H9 (cell line): ENCODE data around the gene PRR13. TPM values are rescaled to one million over a fixed set of nuclear protein-coding genes. Genes with fewer than 3 reads are reported as not detected.

Source experiments
- DNase-seq: peaks from one replicate; pipeline ENCODE4 v3.0.0-alpha.2; 2017
- H2AFZ ChIP-seq: one replicate; pipeline ENCODE4 v1.6.1; 2013; ENCODE audit warnings: mild to moderate bottlenecking, low read length, control low read depth, moderate library complexity
- H2AK5ac ChIP-seq: 2 replicates; pipeline ENCODE4 v1.6.1; 2013; ENCODE audit warnings: low read length, control low read depth, mixed read lengths; ENCODE audit not compliant: insufficient read length
- H2BK120ac ChIP-seq: one replicate; pipeline ENCODE4 v1.6.1; 2013; ENCODE audit warnings: low read depth, mild to moderate bottlenecking, low read length, control low read depth, inconsistent platforms; ENCODE audit not compliant: poor library complexity, severe bottlenecking
- H2BK12ac ChIP-seq: 2 replicates; pipeline ENCODE4 v1.6.1; 2013; ENCODE audit warnings: low read length, control low read depth, mixed read lengths, low read depth; ENCODE audit not compliant: insufficient read length
- H2BK15ac ChIP-seq: 2 replicates; pipeline ENCODE4 v1.6.1; 2013; ENCODE audit warnings: low read depth, low read length, control low read depth
- H2BK20ac ChIP-seq: one replicate; pipeline ENCODE4 v1.6.1; 2013; ENCODE audit warnings: low read depth, mild to moderate bottlenecking, low read length, control low read depth, inconsistent platforms; ENCODE audit not compliant: poor library complexity, severe bottlenecking
- H2BK5ac ChIP-seq: 2 replicates; pipeline ENCODE4 v1.6.1; 2013; ENCODE audit warnings: low read length, control low read depth, mixed read lengths; ENCODE audit not compliant: insufficient read length
- H3K14ac ChIP-seq: 2 replicates; pipeline ENCODE4 v1.6.1; 2013; ENCODE audit warnings: low read length, control low read depth; ENCODE audit not compliant: insufficient read depth
- H3K18ac ChIP-seq: 2 replicates; pipeline ENCODE4 v1.6.1; 2013; ENCODE audit warnings: low read depth, mild to moderate bottlenecking, mixed read lengths, low read length, control low read depth; ENCODE audit not compliant: insufficient read length
- H3K23ac ChIP-seq: 2 replicates; pipeline ENCODE4 v1.6.1; 2013; ENCODE audit warnings: low read length, control low read depth, mixed read lengths, low read depth; ENCODE audit not compliant: insufficient read length
- H3K23me2 ChIP-seq: 2 replicates; pipeline ENCODE4 v1.6.1; 2013; ENCODE audit warnings: low read depth, mild to moderate bottlenecking, mixed read lengths, low read length, control low read depth; ENCODE audit not compliant: insufficient read length, poor library complexity, severe bottlenecking
- H3K27ac ChIP-seq: 2 replicates; pipeline ENCODE4 v1.5.1; 2013; ENCODE audit warnings: low read length, control low read depth, mixed read lengths, low read depth; ENCODE audit not compliant: insufficient read length
- H3K27me3 ChIP-seq: 2 replicates; pipeline ENCODE4 v1.6.1; 2013; ENCODE audit warnings: low read length, control low read depth, inconsistent platforms; ENCODE audit not compliant: insufficient read depth
- H3K4ac ChIP-seq: 2 replicates; pipeline ENCODE4 v1.6.1; 2013; ENCODE audit warnings: low read depth, mild to moderate bottlenecking, control low read depth, inconsistent platforms, low read length, moderate library complexity
- H3K4me1 ChIP-seq: 2 replicates; pipeline ENCODE4 v1.6.1; 2013; ENCODE audit warnings: low read length, control low read depth, inconsistent platforms; ENCODE audit not compliant: insufficient read depth
- H3K4me2 ChIP-seq: 2 replicates; pipeline ENCODE4 v1.6.1; 2013; ENCODE audit warnings: low read length, control low read depth, mixed read lengths; ENCODE audit not compliant: insufficient read length, insufficient read depth
- H3K56ac ChIP-seq: 2 replicates; pipeline ENCODE4 v1.6.1; 2013; ENCODE audit warnings: low read depth, mild to moderate bottlenecking, mixed read lengths, low read length, control low read depth; ENCODE audit not compliant: insufficient read length
- H3K79me1 ChIP-seq: 2 replicates; pipeline ENCODE4 v1.6.1; 2013; ENCODE audit warnings: low read depth, mild to moderate bottlenecking, moderate library complexity, low read length, control low read depth, inconsistent platforms; ENCODE audit not compliant: insufficient read depth, poor library complexity, severe bottlenecking
- H3K79me2 ChIP-seq: 2 replicates; pipeline ENCODE4 v1.6.1; 2013; ENCODE audit warnings: low read length, control low read depth, inconsistent platforms; ENCODE audit not compliant: insufficient read depth
- H3K9ac ChIP-seq: 2 replicates; pipeline ENCODE4 v1.6.1; 2013; ENCODE audit warnings: low read length, control low read depth, mixed read lengths; ENCODE audit not compliant: insufficient read length; ENCODE audit errors: extremely low read depth
- H3K9me3 ChIP-seq: one replicate; pipeline ENCODE4 v1.6.1; 2013; ENCODE audit warnings: low read depth, low read length, inconsistent platforms; ENCODE audit not compliant: control insufficient read depth
- H3T11ph ChIP-seq: one replicate; pipeline ENCODE4 v1.6.1; 2013; ENCODE audit warnings: mild to moderate bottlenecking, low read length, control low read depth, inconsistent platforms
- H4K20me1 ChIP-seq: one replicate; pipeline ENCODE4 v1.6.1; 2013; ENCODE audit not compliant: control insufficient read depth, insufficient read length, insufficient read depth
- H4K5ac ChIP-seq: 2 replicates; pipeline ENCODE4 v1.6.1; 2013; ENCODE audit warnings: low read depth, mild to moderate bottlenecking, mixed read lengths, low read length, control low read depth; ENCODE audit not compliant: insufficient read length
- H4K8ac ChIP-seq: replicated peaks from 2 replicates; pipeline ENCODE4 v1.6.1; 2013; ENCODE audit warnings: low read length, control low read depth, mixed read lengths, low read depth; ENCODE audit not compliant: insufficient read length
- H4K91ac ChIP-seq: 2 replicates; pipeline ENCODE4 v1.6.1; 2013; ENCODE audit warnings: low read depth, mild to moderate bottlenecking, moderate library complexity, mixed read lengths, low read length, control low read depth; ENCODE audit not compliant: insufficient read length
- H3K27ac Mint-ChIP-seq, 3 experiments: 2 replicates in 2 of 3; 3 replicates in 1 of 3; pipeline ENCODE4 v1.8.0; 2020 to 2021; ENCODE audit warnings: mixed read lengths in 3 of 3, mild to moderate bottlenecking in 1 of 3, moderate library complexity in 1 of 3
- H3K27me3 Mint-ChIP-seq: 2 replicates; pipeline ENCODE4 v1.8.0; 2021; ENCODE audit warnings: low read depth, mild to moderate bottlenecking, moderate library complexity, mixed read lengths
- H3K36me3 Mint-ChIP-seq, 3 experiments: 2 replicates in 2 of 3; 3 replicates in 1 of 3; pipeline ENCODE4 v1.8.0; 2020 to 2021; ENCODE audit warnings: low read depth in 3 of 3, mixed read lengths in 3 of 3; ENCODE audit not compliant: insufficient read depth in 1 of 3
- H3K4me1 Mint-ChIP-seq, 2 experiments: 2 replicates each; pipeline ENCODE4 v1.8.0; 2020; ENCODE audit warnings: mixed read lengths in 2 of 2
- H3K4me3 Mint-ChIP-seq, 2 experiments: 2 replicates in 1 of 2; 3 replicates in 1 of 2; pipeline ENCODE4 v1.8.0; 2020 to 2021; ENCODE audit warnings: mild to moderate bottlenecking in 2 of 2, mixed read lengths in 2 of 2, moderate library complexity in 1 of 2
- H3K9me3 Mint-ChIP-seq, 2 experiments: 2 replicates in 1 of 2; 3 replicates in 1 of 2; pipeline ENCODE4 v1.8.0; 2020; ENCODE audit warnings: mild to moderate bottlenecking in 2 of 2, mixed read lengths in 2 of 2, moderate library complexity in 1 of 2
- CTCF ChIP-seq: fragments of 200-600 bp; sonication (generic); conservative IDR thresholded peaks from 3 replicates; pipeline ENCODE4 v1.8.0; 2021; ENCODE audit warnings: antibody characterized with exemption, mild to moderate bottlenecking
- WGBS: extraction: QIAGEN DNeasy Blood & Tissue Kit; methylation state at CpG from one replicate; pipeline ENCODE4 v1.1.7; 2013; ENCODE audit warnings: missing lambda C conversion rate, low lambda C conversion rate, mixed read lengths; ENCODE audit not compliant: insufficient read length; ENCODE audit errors: extremely low coverage; 5-methylcytosine and 5-hydroxymethylcytosine counted together
- total RNA-seq: library from RNA; stranded (reverse); gene quantifications from 2 replicates; pipeline ENCODE4 v1.2.1, GENCODE V29; 2021

Gene PRR13
- total RNA-seq, 1 experiment from 2014 or later, result 147 TPM

GRCh38 chr12:53481939-53482586 is 40.5 kb downstream of the PRR13 start:
- H2AFZ ChIP-seq, result no peak overlapping the region
- no peak overlapping the region for H4K5ac ChIP-seq
- Mint-ChIP-seq H3K36me3 (peaks cover 42 to 85% (median 81%) of the 10 kb centered on the region in 3 experiments), H3K4me1 (peaks cover 20 to 36% of the 10 kb centered on the region in 2 experiments), H3K9me3 (no peaks in the 10 kb centered on the region), H3K4me3 (no peak overlapping the region), H3K27ac (peak overlapping the region; percentile 23 to 92 (median 80); a peak in 5 of 7 replicates), H3K27me3 (peaks cover 1% of the 10 kb centered on the region; the same call in 1 of the 2 replicates)
- no peak overlapping the region for H3T11ph ChIP-seq
- no peaks in the 10 kb centered on the region for H3K23me2 ChIP-seq
- H2BK20ac ChIP-seq, result no peak overlapping the region
- DNase-seq, result peak; percentile 72
- no peak overlapping the region for H2BK12ac ChIP-seq
- H3K9ac ChIP-seq, result no peak overlapping the region
- no CpG with 5 or more reads among the region's 9 CpGs for WGBS
- H4K8ac ChIP-seq, result no peak overlapping the region
- H3K79me2 ChIP-seq, result no peaks in the 10 kb centered on the region
- no peak overlapping the region for H3K4ac ChIP-seq
- no peak overlapping the region for H3K18ac ChIP-seq
- no peak overlapping the region for H3K14ac ChIP-seq
- H3K4me1 ChIP-seq, result no peaks in the 10 kb centered on the region
- no peaks in the 10 kb centered on the region for H3K27me3 ChIP-seq
- no peak overlapping the region for H3K4me2 ChIP-seq
- peak; percentile 58 for TF ChIP-seq CTCF
- no peak overlapping the region for H2AK5ac ChIP-seq
- no peak overlapping the region for H2BK5ac ChIP-seq
- no peak overlapping the region for H2BK15ac ChIP-seq
- H3K23ac ChIP-seq, result no peak overlapping the region
- no peaks in the 10 kb centered on the region for H3K79me1 ChIP-seq
- H4K20me1 ChIP-seq, result no peaks in the 10 kb centered on the region
- no peak overlapping the region for H3K56ac ChIP-seq
- no peak overlapping the region for H2BK120ac ChIP-seq
- no peaks in the 10 kb centered on the region for H3K9me3 ChIP-seq
- no peak overlapping the region for H3K27ac ChIP-seq
- H4K91ac ChIP-seq, result no peak overlapping the region
